Measurements from ENCODE around the gene SPOCK2. TPM values are rescaled to one million over a fixed set of nuclear protein-coding genes. Genes with fewer than 3 reads are reported as not detected.

The SPOCK2 gene
- total RNA-seq, 1 donor from 2014 or later = 3.2 TPM

DNA sequence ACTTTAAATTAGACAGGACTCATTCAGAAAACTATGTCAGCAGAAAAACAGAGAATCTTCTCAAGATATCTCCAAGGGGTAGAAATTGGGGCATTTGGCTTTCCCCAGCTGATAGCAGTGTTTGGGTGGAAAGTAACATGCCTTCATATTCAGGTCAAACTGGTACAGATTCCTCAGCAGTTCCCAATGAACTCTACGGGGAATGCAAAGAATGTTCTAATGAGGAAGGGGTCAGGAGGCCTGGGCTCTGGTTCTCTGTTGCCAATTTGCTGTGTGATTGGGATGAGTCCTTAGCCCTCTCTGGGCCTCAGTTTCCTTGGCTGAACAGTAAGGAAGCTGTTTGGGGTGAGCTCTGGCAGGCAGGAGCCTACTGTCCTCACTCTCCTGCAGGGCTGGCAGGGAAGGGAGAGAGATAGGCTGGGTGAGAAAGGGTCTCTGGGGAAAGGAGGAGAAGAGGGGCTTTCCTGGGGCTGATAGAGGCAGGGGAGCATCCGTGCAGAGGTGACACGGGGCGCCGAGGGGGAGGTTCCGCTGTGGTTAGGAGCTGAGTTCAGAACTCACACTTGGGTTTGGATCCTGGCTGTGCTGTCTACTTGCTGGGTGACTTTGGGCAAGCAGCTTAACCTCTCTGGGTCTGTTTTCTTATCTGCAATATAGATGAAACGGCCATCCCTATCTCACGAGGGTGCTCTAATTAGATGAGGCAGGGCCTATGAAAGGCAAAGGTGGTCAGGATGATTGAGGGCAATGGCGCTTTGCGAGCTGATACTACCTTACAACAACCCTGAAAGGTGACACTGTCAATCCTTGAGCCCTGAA, 45.1 kb downstream of the SPOCK2 start:
- Mint-ChIP-seq H3K4me3 (no peak overlapping the region), H3K27ac (peak overlapping the region; percentile 83), H3K36me3 (no peaks in the 10 kb centered on the region), H3K4me1 (peaks cover 30% of the 10 kb centered on the region), H3K9me3 (no peaks in the 10 kb centered on the region), H3K27me3 (ENCODE audit: insufficient read depth, low read depth) (no peaks in the 10 kb centered on the region)
- H2AFZ ChIP-seq (replicated peaks) = no peak overlapping the region
- H3K27ac ChIP-seq = no peak overlapping the region
- no peaks in the 10 kb centered on the region for H3K79me2 ChIP-seq (ENCODE audit: low read depth)
- no peak for DNase-seq (ENCODE audit: low spot score)
- TF ChIP-seq EZH2phosphoT487 (IDR thresholded peaks at IDR 0.05) (no peak), EZH2 (IDR thresholded peaks at IDR 0.05) (no peak)
- TF ChIP-seq, protein P1, sequence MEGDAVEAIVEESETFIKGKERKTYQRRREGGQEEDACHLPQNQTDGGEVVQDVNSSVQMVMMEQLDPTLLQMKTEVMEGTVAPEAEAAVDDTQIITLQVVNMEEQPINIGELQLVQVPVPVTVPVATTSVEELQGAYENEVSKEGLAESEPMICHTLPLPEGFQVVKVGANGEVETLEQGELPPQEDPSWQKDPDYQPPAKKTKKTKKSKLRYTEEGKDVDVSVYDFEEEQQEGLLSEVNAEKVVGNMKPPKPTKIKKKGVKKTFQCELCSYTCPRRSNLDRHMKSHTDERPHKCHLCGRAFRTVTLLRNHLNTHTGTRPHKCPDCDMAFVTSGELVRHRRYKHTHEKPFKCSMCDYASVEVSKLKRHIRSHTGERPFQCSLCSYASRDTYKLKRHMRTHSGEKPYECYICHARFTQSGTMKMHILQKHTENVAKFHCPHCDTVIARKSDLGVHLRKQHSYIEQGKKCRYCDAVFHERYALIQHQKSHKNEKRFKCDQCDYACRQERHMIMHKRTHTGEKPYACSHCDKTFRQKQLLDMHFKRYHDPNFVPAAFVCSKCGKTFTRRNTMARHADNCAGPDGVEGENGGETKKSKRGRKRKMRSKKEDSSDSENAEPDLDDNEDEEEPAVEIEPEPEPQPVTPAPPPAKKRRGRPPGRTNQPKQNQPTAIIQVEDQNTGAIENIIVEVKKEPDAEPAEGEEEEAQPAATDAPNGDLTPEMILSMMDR (IDR thresholded peaks at IDR 0.05) = no peak
- no peak overlapping the region for H3K4me3 ChIP-seq
- H3F3A ChIP-seq (ENCODE audit: low read depth) = peaks cover 1% of the 10 kb centered on the region
- no peaks in the 10 kb centered on the region for H3K9me3 ChIP-seq (ENCODE audit: low read depth)
- no peak overlapping the region for H3K4me2 ChIP-seq
- no peak overlapping the region for H3K9ac ChIP-seq
- H3K36me3 ChIP-seq = no peaks in the 10 kb centered on the region
- peaks cover 6% of the 10 kb centered on the region for H3K4me1 ChIP-seq
- H4K20me1 ChIP-seq (ENCODE audit: low read depth) = no peaks in the 10 kb centered on the region
- no peaks in the 10 kb centered on the region for H3K27me3 ChIP-seq

DNA sequence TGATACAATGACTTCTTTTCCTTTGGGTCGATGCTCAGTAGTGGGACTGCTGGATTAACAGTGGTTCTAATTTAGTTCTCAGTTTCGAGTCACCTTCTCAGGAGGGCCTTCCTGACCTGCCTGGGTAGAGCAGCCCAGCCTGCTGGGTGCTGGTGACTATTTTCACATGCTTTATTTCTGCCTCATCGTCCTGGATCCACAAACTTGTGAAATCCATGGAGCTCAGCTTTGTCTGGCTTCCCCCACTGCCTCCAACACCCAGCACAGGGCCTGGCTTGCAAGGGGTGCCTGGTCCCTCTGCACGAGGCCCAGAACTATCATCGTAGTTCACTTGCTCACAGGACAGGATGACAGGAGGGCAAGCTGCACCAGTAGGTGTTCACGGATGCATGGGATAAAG, 46.9 kb downstream of the SPOCK2 start:
- H3K4me1 Mint-ChIP-seq = peaks cover 39% of the 10 kb centered on the region
- H3F3A ChIP-seq (ENCODE audit: low read depth) = peaks cover 11% of the 10 kb centered on the region
- H3K36me3 ChIP-seq = no peaks in the 10 kb centered on the region
- H3K9ac ChIP-seq = no peak overlapping the region
- H3K27ac Mint-ChIP-seq = peak overlapping the region; percentile 20
- H3K27me3 ChIP-seq = no peaks in the 10 kb centered on the region
- no peak for DNase-seq (ENCODE audit: low spot score)
- H3K36me3 Mint-ChIP-seq = no peaks in the 10 kb centered on the region
- H3K4me3 ChIP-seq = no peak overlapping the region
- no peak overlapping the region for H2AFZ ChIP-seq (replicated peaks)
- peaks cover 20% of the 10 kb centered on the region for H3K4me1 ChIP-seq
- H3K27me3 Mint-ChIP-seq (ENCODE audit: insufficient read depth, low read depth) = no peaks in the 10 kb centered on the region
- no peak for TF ChIP-seq EZH2phosphoT487 (IDR thresholded peaks at IDR 0.05)
- TF ChIP-seq EZH2 (IDR thresholded peaks at IDR 0.05) = no peak
- TF ChIP-seq, protein P1 (IDR thresholded peaks at IDR 0.05) = no peak
- H3K9me3 ChIP-seq (ENCODE audit: low read depth) = no peaks in the 10 kb centered on the region
- no peaks in the 10 kb centered on the region for H4K20me1 ChIP-seq (ENCODE audit: low read depth)
- H3K4me3 Mint-ChIP-seq = no peak overlapping the region
- no peaks in the 10 kb centered on the region for H3K79me2 ChIP-seq (ENCODE audit: low read depth)
- H3K9me3 Mint-ChIP-seq = no peaks in the 10 kb centered on the region
- H3K4me2 ChIP-seq = no peak overlapping the region
- no peak overlapping the region for H3K27ac ChIP-seq

DNA sequence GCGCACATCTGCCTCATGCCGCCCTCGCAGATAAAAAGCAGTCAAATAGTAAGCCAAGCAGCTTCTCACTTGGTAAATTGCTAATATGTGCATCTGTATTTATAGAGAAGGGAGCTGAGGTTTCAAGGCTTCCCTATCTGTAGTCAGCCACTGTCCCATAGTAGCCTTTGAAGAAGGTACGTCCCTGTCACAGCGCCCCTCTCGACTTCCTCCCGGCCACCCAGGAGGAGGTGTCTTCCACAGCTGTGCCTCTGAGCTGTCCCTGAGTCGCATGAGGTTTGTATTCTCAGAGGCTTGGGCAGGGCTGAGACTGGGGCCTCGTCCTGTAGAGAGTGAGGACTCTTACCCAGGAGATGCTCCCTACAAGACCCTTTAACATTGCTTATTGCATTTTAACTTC, 49.0 kb downstream of the SPOCK2 start:
- no peaks in the 10 kb centered on the region for H3K9me3 ChIP-seq (ENCODE audit: low read depth)
- Mint-ChIP-seq H3K4me3 (no peak overlapping the region), H3K4me1 (peaks cover 44% of the 10 kb centered on the region), H3K27ac (no peak overlapping the region), H3K9me3 (no peaks in the 10 kb centered on the region), H3K36me3 (no peaks in the 10 kb centered on the region), H3K27me3 (ENCODE audit: insufficient read depth, low read depth) (peaks cover 4% of the 10 kb centered on the region)
- TF ChIP-seq, protein P1 (IDR thresholded peaks at IDR 0.05) = no peak
- TF ChIP-seq EZH2phosphoT487 (IDR thresholded peaks at IDR 0.05) (no peak), EZH2 (IDR thresholded peaks at IDR 0.05) (no peak)
- peaks cover 11% of the 10 kb centered on the region for H3F3A ChIP-seq (ENCODE audit: low read depth)
- no peak overlapping the region for H3K9ac ChIP-seq
- H2AFZ ChIP-seq (replicated peaks) = no peak overlapping the region
- H3K79me2 ChIP-seq (ENCODE audit: low read depth) = no peaks in the 10 kb centered on the region
- H3K36me3 ChIP-seq = no peaks in the 10 kb centered on the region
- H3K4me2 ChIP-seq = no peak overlapping the region
- H3K4me3 ChIP-seq = no peak overlapping the region
- H3K27ac ChIP-seq = no peak overlapping the region
- DNase-seq (ENCODE audit: low spot score) = no peak
- H4K20me1 ChIP-seq (ENCODE audit: low read depth) = no peaks in the 10 kb centered on the region
- peaks cover 20% of the 10 kb centered on the region for H3K4me1 ChIP-seq
- H3K27me3 ChIP-seq = no peaks in the 10 kb centered on the region

Data from neural progenitor cell (in vitro differentiated cells).